ENCODE data around the gene PITPNC1. TPM values are rescaled to one million over a fixed set of nuclear protein-coding genes. Genes with fewer than 3 reads are reported as not detected.

PITPNC1 gene
- total RNA-seq, 1 donor from 2014 or later: 25.4 TPM

DNA sequence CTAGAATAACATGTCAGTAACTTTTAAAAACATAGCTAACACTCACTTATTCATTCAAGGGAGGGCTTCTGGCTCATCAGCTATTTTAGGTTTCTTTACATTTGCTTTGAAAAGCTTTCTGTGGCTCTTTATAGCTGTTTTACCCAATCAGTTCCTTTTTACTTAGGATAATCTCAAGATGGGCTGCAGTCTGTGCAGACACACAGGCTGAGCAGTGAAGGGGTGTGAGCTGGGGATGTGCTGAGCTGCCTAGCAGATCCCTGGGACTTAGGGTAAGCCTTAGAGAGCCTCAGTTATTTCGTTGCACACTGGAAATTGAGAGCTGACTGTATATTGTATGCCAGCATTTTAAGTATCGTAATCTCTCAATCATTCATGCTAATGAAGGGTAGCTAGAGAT lies 310.4 kb downstream of the PITPNC1 start:
- no peaks in the 10 kb centered on the region for H3K36me3 ChIP-seq
- DNase-seq (no peak), ATAC-seq (no peak)
- H3K27ac ChIP-seq: no peak overlapping the region
- H3K4me1 ChIP-seq: no peaks in the 10 kb centered on the region
- H3K9me3 ChIP-seq: no peaks in the 10 kb centered on the region
- no peaks in the 10 kb centered on the region for H3K27me3 ChIP-seq
- intact Hi-C loops (cut with DNase I): no loop called here
- TF ChIP-seq, protein P1, sequence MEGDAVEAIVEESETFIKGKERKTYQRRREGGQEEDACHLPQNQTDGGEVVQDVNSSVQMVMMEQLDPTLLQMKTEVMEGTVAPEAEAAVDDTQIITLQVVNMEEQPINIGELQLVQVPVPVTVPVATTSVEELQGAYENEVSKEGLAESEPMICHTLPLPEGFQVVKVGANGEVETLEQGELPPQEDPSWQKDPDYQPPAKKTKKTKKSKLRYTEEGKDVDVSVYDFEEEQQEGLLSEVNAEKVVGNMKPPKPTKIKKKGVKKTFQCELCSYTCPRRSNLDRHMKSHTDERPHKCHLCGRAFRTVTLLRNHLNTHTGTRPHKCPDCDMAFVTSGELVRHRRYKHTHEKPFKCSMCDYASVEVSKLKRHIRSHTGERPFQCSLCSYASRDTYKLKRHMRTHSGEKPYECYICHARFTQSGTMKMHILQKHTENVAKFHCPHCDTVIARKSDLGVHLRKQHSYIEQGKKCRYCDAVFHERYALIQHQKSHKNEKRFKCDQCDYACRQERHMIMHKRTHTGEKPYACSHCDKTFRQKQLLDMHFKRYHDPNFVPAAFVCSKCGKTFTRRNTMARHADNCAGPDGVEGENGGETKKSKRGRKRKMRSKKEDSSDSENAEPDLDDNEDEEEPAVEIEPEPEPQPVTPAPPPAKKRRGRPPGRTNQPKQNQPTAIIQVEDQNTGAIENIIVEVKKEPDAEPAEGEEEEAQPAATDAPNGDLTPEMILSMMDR (IDR thresholded peaks at IDR 0.05): no peak
- no peak overlapping the region for H3K4me3 ChIP-seq

GRCh38 chr17:67689534-67690177 lies 312.6 kb downstream of the PITPNC1 start:
- Histone ChIP-seq H3K4me1 (no peaks in the 10 kb centered on the region), H3K27me3 (no peaks in the 10 kb centered on the region), H3K4me3 (no peak overlapping the region), H3K36me3 (no peaks in the 10 kb centered on the region), H3K27ac (no peak overlapping the region), H3K9me3 (no peaks in the 10 kb centered on the region)
- peak; percentile 85 for ATAC-seq
- TF ChIP-seq, protein P1 (IDR thresholded peaks at IDR 0.05): peak; percentile 82
- intact Hi-C loops (cut with DNase I): loop anchor here (10.0 kb wide), 1 partner anchor 315 kb away; the partner anchor contains the start of gene PITPNC1
- no peak for DNase-seq

GRCh38 chr17:67693811-67694210 lies 316.7 kb downstream of the PITPNC1 start:
- ATAC-seq: no peak
- no peak for DNase-seq
- Histone ChIP-seq H3K36me3 (no peaks in the 10 kb centered on the region), H3K27me3 (no peaks in the 10 kb centered on the region), H3K4me1 (no peaks in the 10 kb centered on the region), H3K4me3 (no peak overlapping the region), H3K27ac (no peak overlapping the region), H3K9me3 (no peaks in the 10 kb centered on the region)
- TF ChIP-seq, protein P1 (IDR thresholded peaks at IDR 0.05): no peak
- intact Hi-C loops (cut with DNase I): loop anchor here (10.0 kb wide), 1 partner anchor 319 kb away; the partner anchor contains the start of gene PITPNC1

GRCh38 chr17:67696347-67696746 lies 319.3 kb downstream of the PITPNC1 start:
- DNase-seq: no peak
- TF ChIP-seq, protein P1 (IDR thresholded peaks at IDR 0.05): no peak
- peak; percentile 27 for ATAC-seq
- H3K4me1 ChIP-seq: no peaks in the 10 kb centered on the region
- H3K36me3 ChIP-seq: no peaks in the 10 kb centered on the region
- no peak overlapping the region for H3K4me3 ChIP-seq
- H3K27ac ChIP-seq: no peak overlapping the region
- H3K9me3 ChIP-seq: no peaks in the 10 kb centered on the region
- H3K27me3 ChIP-seq: no peaks in the 10 kb centered on the region
- intact Hi-C loops (cut with DNase I): loop anchor here (10.0 kb wide), 1 partner anchor 322 kb away; the partner anchor contains the start of gene PITPNC1

- H3K9me3 ChIP-seq: no peaks in the 10 kb centered on the region
- no peaks in the 10 kb centered on the region for H3K36me3 ChIP-seq
- TF ChIP-seq, protein P1 (IDR thresholded peaks at IDR 0.05): no peak
- H3K4me1 ChIP-seq: no peaks in the 10 kb centered on the region
- no peak overlapping the region for H3K27ac ChIP-seq
- intact Hi-C loops (cut with DNase I): loop anchor here (10.0 kb wide), 1 partner anchor 322 kb away; the partner anchor contains the start of gene PITPNC1
- ATAC-seq: no peak
- DNase-seq: no peak
- no peak overlapping the region for H3K4me3 ChIP-seq
- no peaks in the 10 kb centered on the region for H3K27me3 ChIP-seq
Observed at GRCh38 chr17:67696853-67697498, 319.9 kb downstream of the PITPNC1 start.

Measured in upper lobe of right lung (tissue), 1 donor.